Measurements from ENCODE around the gene ZBED6. TPM values are rescaled to one million over a fixed set of nuclear protein-coding genes. Genes with fewer than 3 reads are reported as not detected.
"Not testable (repeated sequence)": the region's sequence is repeated elsewhere in the genome, so short reads cannot be mapped to it uniquely, and the experiment has no call there.

The ZBED6 gene
- total RNA-seq, 1 donor from 2014 or later = 6.9 TPM

- Histone ChIP-seq H3K4me3 (no peak overlapping the region), H3K9me3 (ENCODE audit: low read depth) (no peaks in the 10 kb centered on the region), H3K27me3 (no peaks in the 10 kb centered on the region), H3K79me2 (ENCODE audit: low read depth) (no peaks in the 10 kb centered on the region), H3K36me3 (no peaks in the 10 kb centered on the region), H2AFZ (replicated peaks) (no peak overlapping the region), H3K27ac (no peak overlapping the region), H3F3A (ENCODE audit: low read depth) (no peaks in the 10 kb centered on the region), H3K9ac (no peak overlapping the region), H3K4me1 (peaks cover under 1% of the 10 kb centered on the region), H4K20me1 (ENCODE audit: low read depth) (no peaks in the 10 kb centered on the region), H3K4me2 (no peak overlapping the region)
- DNase-seq (ENCODE audit: low spot score) = no peak
- TF ChIP-seq EZH2phosphoT487 (IDR thresholded peaks at IDR 0.05) = no peak
- Mint-ChIP-seq H3K9me3 (no peaks in the 10 kb centered on the region), H3K36me3 (no peaks in the 10 kb centered on the region), H3K27me3 (ENCODE audit: insufficient read depth, low read depth) (peaks cover 8% of the 10 kb centered on the region), H3K27ac (no peak overlapping the region), H3K4me3 (no peak overlapping the region), H3K4me1 (peaks cover 6% of the 10 kb centered on the region)
These were observed 5.5 kb upstream of the ZBED6 start for GRCh38 chr1:203789966-203790365.

- H3K27me3 ChIP-seq = no peaks in the 10 kb centered on the region
- no peak overlapping the region for H2AFZ ChIP-seq (replicated peaks)
- Mint-ChIP-seq H3K4me3 (no peak overlapping the region), H3K4me1 (peaks cover 13% of the 10 kb centered on the region), H3K27me3 (ENCODE audit: insufficient read depth, low read depth) (peaks cover 8% of the 10 kb centered on the region), H3K9me3 (peaks cover 3% of the 10 kb centered on the region), H3K27ac (no peak overlapping the region), H3K36me3 (peaks cover 3% of the 10 kb centered on the region)
- H3K9me3 ChIP-seq (ENCODE audit: low read depth) = no peaks in the 10 kb centered on the region
- H3K27ac ChIP-seq = no peak overlapping the region
- peaks cover 6% of the 10 kb centered on the region for H3K79me2 ChIP-seq (ENCODE audit: low read depth)
- peaks cover 11% of the 10 kb centered on the region for H3F3A ChIP-seq (ENCODE audit: low read depth)
- no peak for TF ChIP-seq CTCF (IDR thresholded peaks at IDR 0.05)
- TF ChIP-seq EZH2 (IDR thresholded peaks at IDR 0.05) = no peak
- no peak for TF ChIP-seq EZH2phosphoT487 (IDR thresholded peaks at IDR 0.05)
- H3K36me3 ChIP-seq = no peaks in the 10 kb centered on the region
- no peak for DNase-seq (ENCODE audit: low spot score)
- no peak overlapping the region for H3K4me3 ChIP-seq
- H3K4me2 ChIP-seq = no peak overlapping the region
- no peaks in the 10 kb centered on the region for H4K20me1 ChIP-seq (ENCODE audit: low read depth)
- peaks cover 4% of the 10 kb centered on the region for H3K4me1 ChIP-seq
- H3K9ac ChIP-seq = no peak overlapping the region
These were observed 3.9 kb upstream of the ZBED6 start for GRCh38 chr1:203791498-203791897.

- TF ChIP-seq EZH2 (IDR thresholded peaks at IDR 0.05) = no peak
- no peak for TF ChIP-seq EZH2phosphoT487 (IDR thresholded peaks at IDR 0.05)
- TF ChIP-seq CTCF (IDR thresholded peaks at IDR 0.05) = no peak
- H3K36me3 ChIP-seq = peaks cover 7% of the 10 kb centered on the region
- H3K27ac ChIP-seq = no peak overlapping the region
- no peaks in the 10 kb centered on the region for H3K27me3 ChIP-seq
- Mint-ChIP-seq H3K9me3 (peaks cover 9% of the 10 kb centered on the region), H3K27me3 (ENCODE audit: insufficient read depth, low read depth) (peaks cover 8% of the 10 kb centered on the region), H3K4me1 (peaks cover 20% of the 10 kb centered on the region), H3K4me3 (no peak overlapping the region), H3K27ac (no peak overlapping the region), H3K36me3 (peaks cover 11% of the 10 kb centered on the region)
- no peaks in the 10 kb centered on the region for H4K20me1 ChIP-seq (ENCODE audit: low read depth)
- H3K9me3 ChIP-seq (ENCODE audit: low read depth) = no peaks in the 10 kb centered on the region
- no peak overlapping the region for H3K4me3 ChIP-seq
- H3K79me2 ChIP-seq (ENCODE audit: low read depth) = peaks cover 15% of the 10 kb centered on the region
- no peak overlapping the region for H2AFZ ChIP-seq (replicated peaks)
- peaks cover 14% of the 10 kb centered on the region for H3F3A ChIP-seq (ENCODE audit: low read depth)
- H3K9ac ChIP-seq = no peak overlapping the region
- peaks cover 11% of the 10 kb centered on the region for H3K4me1 ChIP-seq
- no peak for DNase-seq (ENCODE audit: low spot score)
- no peak overlapping the region for H3K4me2 ChIP-seq
These were observed 2.9 kb upstream of the ZBED6 start for GRCh38 chr1:203792486-203792885.

- not testable (repeated sequence) for DNase-seq (ENCODE audit: low spot score); H3K27ac Mint-ChIP-seq; H3K4me3 Mint-ChIP-seq; H3K27me3 ChIP-seq; H3K4me3 ChIP-seq; H3K4me2 ChIP-seq; H3K9ac ChIP-seq; H3K27ac ChIP-seq; H2AFZ ChIP-seq (replicated peaks); H4K20me1 ChIP-seq (ENCODE audit: low read depth); H3K9me3 ChIP-seq (ENCODE audit: low read depth); H3K27me3 Mint-ChIP-seq (ENCODE audit: insufficient read depth, low read depth)
- peaks cover 11% of the 10 kb centered on the region for H3K4me1 ChIP-seq
- peaks cover 17% of the 10 kb centered on the region for H3K36me3 ChIP-seq
- Mint-ChIP-seq H3K36me3 (peaks cover 21% of the 10 kb centered on the region), H3K9me3 (peaks cover 20% of the 10 kb centered on the region), H3K4me1 (peaks cover 20% of the 10 kb centered on the region)
- H3F3A ChIP-seq (ENCODE audit: low read depth) = peaks cover 14% of the 10 kb centered on the region
- H3K79me2 ChIP-seq (ENCODE audit: low read depth) = peaks cover 26% of the 10 kb centered on the region
These were observed 1.9 kb upstream of the ZBED6 start for GRCh38 chr1:203793561-203793960.
